GM18873 (cell line): Measurements from ENCODE around the gene USP1.

Experiments
- ATAC-seq: cut with Tn5 transposase; IDR thresholded peaks from one replicate; pipeline ENCODE4 v1.9.1; 2021; ENCODE audit warnings: mild to moderate bottlenecking, moderate library complexity, moderate number of reproducible peaks; ENCODE audit not compliant: unreplicated experiment, low FRiP score

The USP1 gene

DNA sequence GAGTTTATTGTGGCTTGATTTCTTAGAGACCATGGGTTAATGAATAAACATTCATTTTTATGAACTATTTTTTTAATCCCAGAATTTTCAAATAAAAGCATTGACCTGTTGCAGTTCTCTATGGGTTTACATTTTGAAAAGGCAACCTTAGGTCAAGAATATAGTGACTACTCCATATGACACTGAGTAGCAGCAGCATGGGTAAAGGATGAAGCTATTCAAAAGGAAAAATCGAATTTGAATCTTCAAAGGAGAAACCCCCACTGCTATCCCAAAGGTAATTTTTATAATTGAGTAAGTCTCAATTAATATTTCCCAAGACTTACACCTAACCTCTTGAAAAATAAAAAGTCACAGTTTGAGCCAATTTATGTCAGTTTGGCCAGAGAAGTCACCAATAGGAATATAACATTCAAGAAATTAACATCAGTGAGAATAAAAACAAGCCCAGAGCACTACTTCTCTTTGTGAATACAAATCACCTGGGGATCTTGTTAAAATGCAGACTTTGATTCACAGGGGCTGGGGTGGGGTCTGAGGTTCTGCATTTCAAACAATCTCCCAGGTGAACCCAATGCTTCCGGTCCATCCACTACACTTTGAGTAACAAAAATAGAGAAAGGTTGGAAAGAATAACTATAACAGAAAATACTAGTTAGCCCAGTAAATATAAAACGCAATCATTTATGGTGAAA lies 39.8 kb downstream of the USP1 start:
- no peak for ATAC-seq

DNA sequence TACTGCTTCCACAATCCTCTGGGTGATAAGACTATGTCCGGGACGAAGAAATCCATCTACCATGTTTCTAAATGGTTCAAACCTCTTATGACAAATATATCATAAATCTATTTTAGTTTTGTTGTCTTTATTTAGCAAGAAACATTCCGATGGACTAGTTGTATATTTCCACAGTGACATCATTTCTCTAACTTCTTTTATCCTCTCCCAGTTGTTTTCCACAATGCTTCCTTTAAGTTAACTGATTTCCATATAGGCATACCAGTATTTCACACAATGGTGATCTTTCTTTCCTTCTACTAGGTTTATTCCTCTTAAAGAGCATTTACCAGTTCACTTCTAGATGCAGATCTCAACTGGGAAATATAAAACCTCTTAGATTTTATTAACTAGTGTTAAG lies 44.8 kb downstream of the USP1 start:
- ATAC-seq, result no peak

DNA sequence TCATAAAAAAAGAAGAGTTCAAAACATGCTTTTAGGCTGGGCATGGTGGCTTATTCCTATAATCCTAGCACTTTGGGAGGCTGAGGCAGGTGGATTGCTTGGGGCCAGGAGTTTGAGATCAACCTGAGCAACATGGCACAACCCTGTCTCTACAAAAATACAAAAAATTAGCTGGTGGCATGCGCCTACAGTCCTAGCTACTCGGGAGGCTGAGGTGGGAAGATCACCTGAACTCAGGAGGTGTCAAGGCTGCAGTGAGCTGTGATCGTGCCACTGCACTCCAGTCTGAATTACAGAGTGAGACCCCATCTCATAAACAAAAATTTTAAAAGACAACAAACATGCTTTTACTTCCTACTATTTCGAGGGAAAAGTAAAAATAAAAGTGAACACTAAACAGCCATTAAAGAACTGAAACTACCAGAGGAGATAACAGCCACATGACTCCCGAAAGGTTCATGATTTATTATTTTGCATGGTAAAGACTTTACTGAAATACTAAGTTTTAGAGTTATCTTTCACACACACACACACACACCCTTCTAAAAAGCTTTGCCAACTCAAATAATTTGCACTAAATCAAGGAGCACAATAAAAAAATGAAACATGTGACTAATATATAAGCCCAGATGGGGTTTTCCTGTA lies 48.1 kb downstream of the USP1 start:
- ATAC-seq, result no peak

DNA sequence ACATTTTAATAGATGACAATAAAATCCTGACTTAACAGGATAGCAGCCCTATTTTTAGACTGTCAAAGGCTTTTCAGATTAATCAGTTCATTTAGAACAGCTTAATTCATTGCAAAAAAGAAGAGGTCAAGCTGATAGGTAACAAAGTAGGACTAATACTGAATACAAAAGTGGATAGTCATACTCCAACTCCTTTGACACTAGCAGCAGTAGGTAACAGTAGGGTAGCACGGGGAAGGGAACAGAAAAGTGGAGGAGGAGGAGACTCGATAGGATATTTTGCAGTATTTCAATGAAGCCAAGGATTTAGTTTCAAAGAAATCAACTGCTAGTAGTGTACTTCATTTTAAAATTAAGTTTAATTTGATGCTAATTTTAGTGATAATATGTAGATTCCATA lies 51.1 kb downstream of the USP1 start:
- ATAC-seq, result no peak

DNA sequence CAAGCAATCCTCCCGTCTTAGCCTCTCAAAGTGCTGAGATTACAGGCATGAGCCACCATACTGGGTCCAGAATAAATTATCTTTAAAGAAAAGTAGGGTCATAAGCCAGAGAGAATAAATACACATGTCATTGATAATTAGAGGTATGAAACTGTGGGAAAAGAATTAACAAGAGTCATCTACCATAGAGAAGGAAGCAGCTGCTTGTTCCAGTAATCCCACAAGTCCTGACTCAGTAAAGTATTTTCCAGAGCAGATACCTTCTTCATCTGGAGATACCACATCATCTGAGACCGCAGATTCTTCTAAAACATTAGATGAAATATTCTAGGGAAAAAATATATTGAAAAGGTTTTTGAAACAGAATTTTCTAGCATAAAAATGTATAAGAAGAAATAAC lies 55.7 kb downstream of the USP1 start:
- no peak for ATAC-seq

DNA sequence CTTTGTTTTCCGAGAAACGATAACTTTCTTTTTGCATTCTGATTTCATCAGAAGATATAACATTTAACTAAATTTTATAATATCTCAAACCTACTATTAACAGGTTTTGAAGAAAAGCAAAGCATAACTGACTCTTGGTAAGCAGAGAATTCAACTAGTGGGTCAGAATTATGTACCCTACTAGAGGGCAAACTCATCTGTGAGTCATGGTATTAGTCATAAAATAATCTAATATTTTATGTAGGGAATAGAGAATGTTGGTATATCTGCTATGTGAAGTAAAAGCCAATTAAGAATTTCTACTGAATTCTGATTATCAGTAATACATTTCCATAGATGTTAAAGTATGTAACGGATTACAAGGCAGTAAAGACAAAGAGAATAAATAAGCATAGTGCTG lies 56.8 kb downstream of the USP1 start:
- no peak for ATAC-seq

DNA sequence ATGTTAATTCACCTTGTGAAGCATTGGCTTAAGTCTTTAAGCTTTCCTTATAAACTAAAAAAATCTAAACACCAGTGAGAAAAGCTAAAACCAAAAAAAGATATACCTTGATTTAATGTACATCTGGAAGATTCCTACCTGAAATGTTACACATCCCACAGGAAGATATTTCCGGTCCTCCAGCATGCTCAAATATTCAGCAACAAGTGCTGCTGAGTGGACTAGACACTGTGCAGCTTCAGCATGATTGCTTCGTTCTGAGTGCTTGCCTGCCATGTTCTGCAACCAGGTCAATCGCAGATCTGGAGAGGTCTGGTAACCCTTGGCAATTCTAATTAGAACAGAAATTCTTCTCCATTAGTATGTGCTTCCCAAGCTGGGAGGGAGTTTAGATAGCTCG lies 57.3 kb downstream of the USP1 start:
- ATAC-seq, result no peak

DNA sequence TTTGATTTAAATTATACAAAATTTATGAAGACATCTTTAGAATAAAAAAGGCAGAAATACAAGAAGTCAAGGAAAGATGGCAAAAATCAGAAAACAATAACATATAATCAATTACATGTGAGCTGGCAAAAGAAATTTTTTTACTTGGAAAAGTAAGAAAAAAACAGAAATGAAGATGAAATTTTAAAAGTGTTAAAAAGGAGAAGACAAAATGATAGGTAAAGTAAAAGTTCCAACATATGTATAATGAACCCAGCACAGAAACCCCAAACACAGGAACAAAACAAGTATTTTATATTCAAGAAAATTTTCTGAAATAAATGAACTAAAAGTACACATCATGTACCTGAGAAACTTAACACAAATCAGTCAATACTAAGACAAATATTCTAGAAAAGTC lies 63.4 kb downstream of the USP1 start:
- ATAC-seq, result no peak
